ENCODE measurements around the gene LECT2.

GRCh38 chr5:135942202-135942771 is 12.5 kb downstream of the LECT2 start:
- TF ChIP-seq CTCF (IDR thresholded peaks at IDR 0.05) (no peak), POLR2A (IDR thresholded peaks at IDR 0.05) (no peak), POLR2AphosphoS5 (IDR thresholded peaks at IDR 0.05) (no peak)
